ENCODE measurements around the gene P3H3.

The P3H3 gene

GRCh38 chr12:6827437-6827911 is 733 bp upstream of the P3H3 start:
- DNase-seq (ENCODE audit: low spot score) = peak; percentile 96

DNA sequence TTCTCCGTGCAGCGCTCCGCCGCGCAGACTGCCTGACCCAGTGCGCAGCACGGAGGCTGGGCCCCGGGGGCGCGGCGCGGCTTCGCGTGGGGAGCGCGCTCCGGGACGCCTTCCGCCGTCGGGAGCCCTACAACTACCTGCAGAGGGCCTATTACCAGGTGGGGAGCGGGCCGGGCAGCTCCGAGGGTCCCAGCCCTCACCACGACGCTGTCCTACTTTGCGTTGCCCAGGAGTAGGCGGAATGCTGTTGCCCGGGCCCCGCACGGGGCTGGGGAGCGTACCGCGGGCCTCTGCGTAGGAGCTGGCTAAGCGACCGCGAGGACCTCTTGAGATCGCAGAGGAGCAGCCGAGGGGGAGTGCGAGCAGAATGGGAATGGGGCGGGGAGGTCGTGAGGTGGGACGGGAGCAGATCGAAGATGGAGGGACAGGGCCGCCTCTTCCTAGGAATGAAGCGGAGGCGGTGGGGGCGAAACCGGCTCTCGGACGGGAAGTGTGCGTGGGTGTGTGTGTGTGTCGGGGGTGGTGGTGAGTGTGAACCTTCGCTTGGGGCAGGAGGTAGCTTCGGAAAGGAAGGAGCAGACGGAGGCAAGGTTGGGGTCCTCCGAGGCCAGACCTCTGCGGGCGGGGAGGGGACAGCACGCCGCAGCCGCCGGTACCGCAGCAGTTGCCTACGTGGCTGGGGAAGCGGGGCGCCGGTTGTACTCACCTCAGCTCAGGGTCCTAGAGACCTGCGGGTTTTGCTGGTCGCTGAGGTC is 751 bp downstream of the P3H3 start:
- DNase-seq (ENCODE audit: low spot score) = peak; percentile 77

GRCh38 chr12:6829536-6830220 is 1.5 kb downstream of the P3H3 start:
- DNase-seq (ENCODE audit: low spot score) = no peak

DNA sequence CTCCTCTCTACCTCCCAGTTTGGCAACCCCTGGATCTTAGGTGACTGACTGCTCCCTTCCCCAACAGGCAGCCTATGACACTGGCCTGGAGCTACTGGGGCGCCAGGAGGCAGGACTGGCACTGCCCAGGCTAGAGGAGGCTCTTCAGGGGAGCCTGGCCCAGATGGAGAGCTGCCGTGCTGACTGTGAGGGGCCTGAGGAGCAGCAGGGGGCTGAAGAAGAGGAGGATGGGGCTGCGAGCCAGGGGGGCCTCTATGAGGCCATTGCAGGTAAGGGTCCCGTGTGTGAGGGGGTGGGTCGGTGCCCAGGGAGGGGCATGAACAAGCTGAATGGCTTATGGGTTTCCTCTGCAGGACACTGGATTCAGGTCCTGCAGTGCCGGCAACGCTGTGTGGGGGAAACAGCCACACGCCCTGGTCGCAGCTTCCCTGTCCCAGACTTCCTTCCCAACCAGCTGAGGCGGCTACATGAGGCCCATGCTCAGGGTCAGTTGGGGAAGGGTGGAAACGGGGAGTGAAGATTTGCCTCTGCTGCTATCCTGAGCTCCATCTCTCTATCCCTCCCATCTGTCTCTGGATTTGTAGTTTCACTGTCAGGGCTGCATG is 2.2 kb downstream of the P3H3 start:
- no peak for DNase-seq (ENCODE audit: low spot score)

- no peak for DNase-seq (ENCODE audit: low spot score)
These were observed 2.8 kb downstream of the P3H3 start for GRCh38 chr12:6830999-6831398.

DNA sequence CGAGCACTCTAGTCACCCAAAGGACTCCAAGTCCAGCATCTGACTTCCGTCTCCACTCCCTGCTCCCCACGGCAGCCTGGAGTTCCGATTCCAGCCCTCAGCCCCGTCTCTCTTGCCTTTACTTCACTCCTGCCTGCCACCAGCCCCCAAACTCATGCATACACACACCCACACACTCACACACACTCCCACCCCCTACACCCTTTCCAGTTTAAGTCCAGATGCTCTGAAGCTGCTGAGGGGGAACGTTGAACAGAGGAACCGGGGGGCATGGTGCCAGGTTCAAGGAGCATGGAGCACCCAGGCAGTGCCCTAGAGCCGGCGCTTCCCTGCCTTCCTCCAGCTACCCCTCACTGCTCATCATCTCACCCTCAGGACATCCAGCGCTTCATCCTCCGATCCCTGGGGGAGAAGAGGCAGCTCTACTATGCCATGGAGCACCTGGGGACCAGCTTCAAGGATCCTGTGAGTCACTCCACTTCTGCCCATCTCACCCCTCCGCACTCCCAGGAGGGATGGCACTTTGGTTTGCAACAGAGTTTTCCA is 3.3 kb downstream of the P3H3 start:
- DNase-seq (ENCODE audit: low spot score) = no peak

DNA sequence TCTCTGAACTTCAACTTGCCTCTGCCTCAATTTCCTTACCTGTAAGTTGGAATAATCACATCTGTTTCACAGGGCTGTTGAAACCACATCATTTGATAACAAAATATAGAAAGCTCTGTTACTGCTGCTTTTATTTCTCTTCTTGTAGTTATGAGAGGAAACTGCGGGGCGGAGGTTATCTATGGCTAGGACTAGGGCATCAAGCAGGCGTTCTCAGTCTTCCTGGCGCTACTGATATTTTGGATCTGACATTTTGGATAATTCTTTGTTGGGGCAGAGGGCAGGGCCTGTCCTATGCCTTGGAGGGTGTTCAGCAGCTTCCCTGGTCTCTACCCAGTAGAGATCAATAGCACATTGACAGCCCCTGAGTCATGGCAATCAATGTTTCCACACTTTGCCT is 3.9 kb downstream of the P3H3 start:
- no peak for DNase-seq (ENCODE audit: low spot score)

DNA sequence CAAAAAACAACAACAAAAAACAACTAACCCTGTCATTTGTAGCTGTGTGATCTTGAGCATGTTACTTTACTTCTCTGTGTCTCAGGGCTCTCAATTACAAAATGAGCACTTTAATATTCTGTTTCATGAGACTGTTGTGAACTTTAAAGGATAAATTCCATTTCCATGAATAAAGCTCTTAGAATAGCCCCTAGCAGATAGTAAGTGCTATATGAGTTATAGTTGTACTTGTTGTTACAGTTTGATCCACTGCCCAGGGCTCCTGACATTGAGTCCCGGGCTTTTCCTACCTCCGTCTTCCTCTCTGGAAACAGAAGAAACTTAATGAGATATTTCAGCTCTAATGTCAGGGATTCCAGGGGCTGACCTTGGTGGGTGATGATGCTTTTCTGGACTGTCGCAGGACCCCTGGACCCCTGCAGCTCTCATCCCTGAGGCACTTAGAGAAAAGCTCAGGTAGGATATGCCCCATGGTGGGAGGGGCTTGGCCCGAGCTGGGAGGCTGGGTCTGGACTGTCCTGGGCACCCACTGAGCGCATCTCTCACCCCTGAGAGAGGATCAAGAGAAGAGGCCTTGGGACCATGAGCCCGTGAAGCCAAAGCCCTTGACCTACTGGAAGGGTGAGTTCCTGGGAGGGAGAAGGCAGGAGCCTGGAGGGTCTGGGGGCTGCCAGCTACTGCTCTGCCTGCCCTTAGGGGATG is 5.1 kb downstream of the P3H3 start:
- DNase-seq (ENCODE audit: low spot score) = no peak

DNA sequence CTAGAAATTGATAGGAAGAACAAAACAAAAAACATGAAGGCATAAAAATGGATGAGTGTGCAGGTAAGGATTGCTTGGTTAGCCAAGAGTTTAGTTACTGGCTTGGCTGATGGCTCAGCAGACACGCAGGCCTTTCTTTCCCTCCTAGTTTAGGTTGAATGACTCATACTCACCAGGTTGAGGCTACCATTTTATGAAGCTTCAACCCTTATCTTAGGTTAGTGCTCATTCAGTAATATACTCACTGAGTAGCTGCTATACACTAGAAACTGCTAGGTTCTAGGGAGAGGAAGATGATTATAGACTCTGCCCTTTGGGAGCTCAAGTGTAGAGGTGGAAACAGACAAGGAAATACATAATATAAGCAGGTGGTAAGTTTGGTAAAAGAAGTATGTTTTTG is 6.0 kb downstream of the P3H3 start:
- no peak for DNase-seq (ENCODE audit: low spot score)

GRCh38 chr12:6834873-6835272 is 6.7 kb downstream of the P3H3 start:
- DNase-seq (ENCODE audit: low spot score) = peak; percentile 23

- no peak for DNase-seq (ENCODE audit: low spot score)
These were observed 8.6 kb downstream of the P3H3 start for GRCh38 chr12:6836851-6837250.

DNA sequence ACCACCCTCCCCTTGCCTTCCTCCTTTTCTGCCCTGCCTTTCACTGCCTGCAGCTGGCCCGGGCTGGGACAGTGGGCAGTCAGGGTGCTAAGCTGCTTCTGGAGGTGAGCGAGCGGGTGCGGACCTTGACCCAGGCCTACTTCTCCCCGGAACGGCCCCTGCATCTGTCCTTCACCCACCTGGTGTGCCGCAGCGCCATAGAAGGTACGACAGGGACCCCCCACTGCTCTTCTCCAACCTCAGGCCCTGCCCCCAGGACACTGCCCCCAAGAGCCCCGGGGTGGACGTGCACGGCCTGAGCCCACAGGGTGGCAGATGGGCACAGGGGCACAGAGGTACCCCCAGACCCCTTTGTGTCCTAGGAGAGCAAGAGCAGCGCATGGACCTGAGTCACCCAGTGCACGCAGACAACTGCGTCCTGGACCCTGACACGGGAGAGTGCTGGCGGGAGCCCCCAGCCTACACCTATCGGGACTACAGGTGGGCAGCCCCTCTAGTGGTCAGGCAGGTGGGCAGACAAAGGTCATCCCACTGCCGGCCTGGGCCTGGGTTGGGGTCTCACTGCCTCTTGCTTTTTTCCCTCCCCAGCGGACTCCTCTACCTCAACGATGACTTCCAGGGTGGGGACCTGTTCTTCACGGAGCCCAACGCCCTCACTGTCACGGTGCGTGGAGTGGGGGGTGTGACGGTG is 9.3 kb downstream of the P3H3 start:
- DNase-seq (ENCODE audit: low spot score) = no peak

DNA sequence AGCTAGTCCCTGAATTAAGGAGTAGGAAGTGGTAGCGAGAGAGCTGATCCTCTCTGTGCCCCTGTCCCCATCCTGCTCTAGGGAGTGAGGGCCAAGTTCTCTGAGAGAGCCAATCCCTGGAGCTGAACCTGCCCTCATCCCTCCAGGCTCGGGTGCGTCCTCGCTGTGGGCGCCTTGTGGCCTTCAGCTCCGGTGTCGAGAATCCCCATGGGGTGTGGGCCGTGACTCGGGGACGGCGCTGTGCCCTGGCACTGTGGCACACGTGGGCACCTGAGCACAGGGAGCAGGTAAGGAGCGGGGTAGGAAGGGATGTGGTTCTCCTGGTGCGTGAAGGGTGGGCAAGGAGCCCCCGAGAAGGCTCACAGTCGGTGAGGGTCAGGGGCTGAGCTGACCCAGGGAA is 10.6 kb downstream of the P3H3 start:
- no peak for DNase-seq (ENCODE audit: low spot score)

DNA sequence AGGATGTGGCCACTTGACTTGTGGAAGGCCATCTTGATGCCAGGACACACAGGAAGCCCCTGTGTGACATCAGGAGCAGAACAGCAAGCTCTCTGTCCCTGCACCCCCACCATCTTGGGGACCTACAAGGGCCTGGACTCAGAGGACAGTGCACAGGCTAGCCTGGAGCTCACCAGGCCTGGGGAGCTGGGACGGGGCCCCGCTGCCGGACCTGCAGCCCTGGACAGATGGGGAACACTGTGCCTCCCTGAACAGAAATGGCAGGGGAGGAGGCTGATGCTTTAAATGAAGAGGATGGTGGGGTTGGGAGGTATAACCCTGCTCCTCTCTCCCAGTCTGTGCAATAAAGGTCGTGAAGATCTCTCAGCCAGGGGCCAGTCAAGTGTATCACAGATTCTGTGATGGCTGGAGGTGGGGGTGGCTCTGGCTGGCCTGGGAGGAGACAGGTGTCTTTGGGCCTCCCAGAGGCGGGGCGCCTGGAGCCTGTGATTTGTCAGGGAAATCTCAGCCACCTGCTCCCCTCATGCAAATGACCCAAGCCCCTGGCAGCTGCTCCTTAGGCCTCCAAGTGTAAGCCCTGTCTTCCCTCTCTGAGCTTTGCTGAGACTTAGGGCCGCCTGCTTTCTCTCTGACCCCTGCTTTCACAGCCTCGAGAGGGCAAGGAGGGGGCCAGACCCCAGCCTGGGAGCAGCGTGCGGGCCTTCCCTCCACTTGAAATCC is 11.4 kb downstream of the P3H3 start:
- DNase-seq (ENCODE audit: low spot score) = peak; percentile 80

GRCh38 chr12:6840330-6840729 is 12.1 kb downstream of the P3H3 start:
- DNase-seq (ENCODE audit: low spot score) = no peak

DNA sequence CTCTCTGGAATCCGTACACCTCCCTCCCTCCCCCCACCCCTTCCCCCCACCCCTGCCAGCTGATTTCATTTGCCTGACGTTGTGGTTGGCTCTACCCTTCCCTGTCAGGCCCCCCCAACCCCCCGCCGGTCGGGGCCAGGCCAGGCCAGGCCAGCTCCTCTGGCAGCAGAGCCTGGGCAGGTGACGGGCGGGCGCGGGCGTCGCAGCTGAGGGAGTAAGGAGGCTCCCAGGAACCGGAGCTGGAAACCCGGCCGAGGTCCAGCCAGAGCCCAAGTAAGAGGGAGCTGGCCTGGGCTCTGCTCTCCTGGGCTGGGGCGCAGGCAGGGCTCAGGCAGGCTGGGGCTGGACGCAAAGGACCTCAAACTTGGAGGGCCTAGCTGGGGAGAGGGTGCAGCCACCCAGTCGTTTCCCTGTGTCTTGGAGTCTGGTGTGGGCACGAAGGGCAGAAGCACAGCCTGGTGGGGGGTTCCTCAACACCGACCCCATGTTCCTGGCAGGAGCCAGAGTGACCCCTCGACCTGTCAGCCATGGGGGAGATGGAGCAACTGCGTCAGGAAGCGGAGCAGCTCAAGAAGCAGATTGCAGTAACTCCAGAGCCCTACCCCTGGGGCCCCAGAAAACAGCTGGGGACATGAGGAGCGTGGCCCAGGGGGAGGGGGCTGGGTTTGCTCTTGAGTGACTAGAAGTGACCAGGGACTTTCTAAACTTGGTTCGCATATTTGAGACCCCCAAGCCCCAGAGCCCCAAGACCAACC is 12.7 kb downstream of the P3H3 start, which contains the start of gene GNB3:
GNB3 (plus strand) TSS at position 165 of the 755 bp plus-strand sequence; CDS start at position 528, 363 bp downstream.
- DNase-seq (ENCODE audit: low spot score) = no peak

DNA sequence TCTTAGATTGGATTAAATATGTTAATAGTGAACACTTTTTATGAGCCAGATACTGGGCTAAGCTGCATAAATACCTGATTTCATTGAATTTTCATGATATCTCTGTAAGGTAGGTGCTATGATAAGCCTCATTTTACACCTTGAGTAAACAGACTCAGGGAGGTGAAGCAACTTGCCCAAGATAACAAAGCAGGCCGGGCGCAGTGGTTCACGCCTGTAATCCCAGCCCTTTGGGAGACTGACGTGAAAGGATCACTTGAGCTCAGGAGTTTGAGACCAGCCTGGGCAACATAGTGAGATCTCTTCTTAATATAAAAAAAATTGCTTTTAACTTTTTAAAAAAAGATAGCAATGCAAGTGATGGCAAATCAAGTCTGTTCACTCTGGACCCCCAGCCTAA is 13.9 kb downstream of the P3H3 start:
- no peak for DNase-seq (ENCODE audit: low spot score)

DNA sequence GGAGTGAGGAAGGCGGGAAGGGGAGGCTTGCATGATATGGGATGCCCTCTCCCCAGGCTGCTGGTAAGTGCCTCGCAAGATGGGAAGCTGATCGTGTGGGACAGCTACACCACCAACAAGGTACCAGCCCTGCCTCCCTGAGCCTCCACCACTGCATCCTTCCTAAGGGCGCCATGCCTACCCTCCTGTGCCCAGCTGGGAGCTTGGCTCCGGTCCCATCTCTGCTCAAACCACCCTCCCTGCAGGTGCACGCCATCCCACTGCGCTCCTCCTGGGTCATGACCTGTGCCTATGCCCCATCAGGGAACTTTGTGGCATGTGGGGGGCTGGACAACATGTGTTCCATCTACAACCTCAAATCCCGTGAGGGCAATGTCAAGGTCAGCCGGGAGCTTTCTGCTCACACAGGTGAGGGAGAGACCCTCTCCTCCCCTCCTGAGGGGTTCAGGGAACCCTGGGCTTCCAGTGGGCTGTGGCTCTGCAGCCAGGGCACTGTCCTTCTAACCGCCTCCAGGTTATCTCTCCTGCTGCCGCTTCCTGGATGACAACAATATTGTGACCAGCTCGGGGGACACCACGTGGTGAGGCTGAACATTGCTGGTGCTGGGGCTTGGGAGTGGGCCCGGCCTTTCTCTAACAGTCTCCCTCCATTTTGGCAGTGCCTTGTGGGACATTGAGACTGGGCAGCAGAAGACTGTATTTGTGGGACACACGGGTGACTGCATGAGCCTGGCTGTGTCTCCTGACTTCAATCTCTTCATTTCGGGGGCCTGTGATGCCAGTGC is 15.1 kb downstream of the P3H3 start:
- no peak for DNase-seq (ENCODE audit: low spot score)

DNA sequence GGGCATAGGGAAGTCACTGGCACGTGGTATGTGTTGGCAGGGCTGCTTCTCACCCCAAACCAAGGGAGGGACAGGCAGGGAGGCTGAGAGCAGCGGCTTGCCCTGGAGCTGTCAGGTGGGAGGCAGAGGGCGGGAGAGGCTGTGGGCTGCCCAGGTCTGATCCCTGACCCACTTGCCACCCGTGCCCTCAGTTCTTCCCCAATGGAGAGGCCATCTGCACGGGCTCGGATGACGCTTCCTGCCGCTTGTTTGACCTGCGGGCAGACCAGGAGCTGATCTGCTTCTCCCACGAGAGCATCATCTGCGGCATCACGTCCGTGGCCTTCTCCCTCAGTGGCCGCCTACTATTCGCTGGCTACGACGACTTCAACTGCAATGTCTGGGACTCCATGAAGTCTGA is 17.2 kb downstream of the P3H3 start:
- DNase-seq (ENCODE audit: low spot score) = no peak
